ENCODE measurements around the gene CUL3.

CUL3 gene

DNA sequence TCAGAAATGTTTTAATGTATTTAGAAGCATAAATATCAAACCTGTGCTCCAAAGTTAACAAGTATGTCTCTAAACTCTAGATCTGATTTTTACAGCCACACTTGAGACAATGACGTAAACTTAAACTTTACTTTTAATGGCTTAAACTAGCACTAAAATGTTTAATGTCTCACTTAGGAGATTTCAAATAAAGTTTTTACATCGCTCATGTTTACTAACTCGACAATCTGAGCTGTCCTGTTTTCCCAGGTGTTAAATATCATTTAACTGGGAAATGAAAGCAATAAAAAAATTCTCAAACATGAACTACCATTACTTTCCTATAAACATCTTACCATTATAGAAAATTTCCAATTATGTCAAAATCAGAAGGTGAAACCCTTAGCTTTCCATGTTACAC, 113.0 kb downstream of the CUL3 start:
- DNase-seq (ENCODE audit: low read depth): no peak

DNA sequence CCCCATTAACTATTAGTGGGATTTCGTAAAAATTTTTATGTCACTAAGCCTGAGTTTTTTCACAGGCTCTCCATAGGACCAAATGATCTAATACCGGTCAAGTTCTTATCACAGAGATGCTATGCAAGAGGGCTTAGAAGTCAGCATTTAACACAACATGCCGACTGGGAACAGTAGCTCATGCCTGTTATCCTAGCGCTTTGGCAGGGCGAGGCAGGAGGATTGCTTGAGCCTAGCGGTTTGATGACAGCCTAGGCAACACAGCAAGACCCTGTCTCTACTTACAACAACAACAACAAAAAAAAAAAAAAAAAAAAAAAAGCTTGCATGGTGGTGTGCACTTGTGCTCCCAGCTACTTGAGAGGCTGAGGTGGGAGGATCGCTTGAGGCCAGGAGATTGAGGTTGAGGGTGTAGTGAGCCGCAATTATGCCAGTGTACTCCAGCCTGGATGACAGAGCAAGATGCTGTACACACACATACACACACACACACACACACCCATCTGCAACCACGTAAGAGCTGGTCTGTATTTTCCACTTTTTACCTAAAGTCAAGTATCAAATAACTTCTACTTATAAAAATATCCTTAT, 115.7 kb downstream of the CUL3 start:
- DNase-seq (ENCODE audit: low read depth): no peak

DNA sequence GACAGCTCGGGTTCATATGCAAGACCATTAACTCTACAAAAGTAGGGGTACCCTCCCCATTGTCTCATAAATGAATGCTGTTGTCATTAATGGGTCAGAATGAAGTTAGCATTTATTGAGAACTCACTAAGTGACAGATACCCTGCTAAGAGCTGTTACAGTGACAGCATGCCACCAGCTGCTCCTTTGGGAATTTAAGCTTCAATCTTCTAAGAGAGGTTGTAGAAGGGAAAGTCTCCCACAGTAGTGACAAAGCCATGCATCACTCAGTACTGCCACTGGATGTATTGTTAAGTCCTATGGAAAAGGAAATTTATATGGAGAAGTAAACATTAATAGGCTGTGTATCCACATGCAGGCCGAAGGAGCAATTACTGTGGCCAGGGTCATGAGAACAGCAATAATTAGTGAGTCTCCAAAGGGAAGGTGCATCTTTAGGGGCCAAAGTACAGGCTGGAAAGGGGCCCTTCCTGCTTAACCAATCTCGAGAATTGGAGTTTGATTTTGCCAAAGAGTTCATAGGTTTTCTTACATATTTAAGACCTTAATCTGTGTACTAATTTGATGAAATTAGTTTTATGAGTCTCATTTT, 118.8 kb downstream of the CUL3 start:
- no peak for DNase-seq (ENCODE audit: low read depth)

DNA sequence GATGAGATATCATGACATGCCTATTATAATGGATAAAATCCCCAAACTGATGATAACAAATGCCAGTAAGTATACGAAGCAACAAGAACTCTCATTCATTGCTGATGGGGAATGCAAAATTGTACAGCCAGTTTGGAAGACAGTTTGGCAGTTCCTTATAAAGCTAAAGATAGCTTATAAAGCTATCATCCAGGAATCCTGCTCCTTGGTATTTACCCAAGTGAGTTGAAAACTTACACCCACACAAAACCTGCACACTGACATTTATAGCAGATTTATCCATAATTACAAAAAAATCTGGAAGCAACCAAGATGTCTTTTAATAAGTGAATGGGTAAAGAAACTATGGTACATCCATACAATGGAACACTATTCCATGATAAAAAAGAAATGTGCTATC, 123.8 kb downstream of the CUL3 start:
- no peak for DNase-seq (ENCODE audit: low read depth)

DNA sequence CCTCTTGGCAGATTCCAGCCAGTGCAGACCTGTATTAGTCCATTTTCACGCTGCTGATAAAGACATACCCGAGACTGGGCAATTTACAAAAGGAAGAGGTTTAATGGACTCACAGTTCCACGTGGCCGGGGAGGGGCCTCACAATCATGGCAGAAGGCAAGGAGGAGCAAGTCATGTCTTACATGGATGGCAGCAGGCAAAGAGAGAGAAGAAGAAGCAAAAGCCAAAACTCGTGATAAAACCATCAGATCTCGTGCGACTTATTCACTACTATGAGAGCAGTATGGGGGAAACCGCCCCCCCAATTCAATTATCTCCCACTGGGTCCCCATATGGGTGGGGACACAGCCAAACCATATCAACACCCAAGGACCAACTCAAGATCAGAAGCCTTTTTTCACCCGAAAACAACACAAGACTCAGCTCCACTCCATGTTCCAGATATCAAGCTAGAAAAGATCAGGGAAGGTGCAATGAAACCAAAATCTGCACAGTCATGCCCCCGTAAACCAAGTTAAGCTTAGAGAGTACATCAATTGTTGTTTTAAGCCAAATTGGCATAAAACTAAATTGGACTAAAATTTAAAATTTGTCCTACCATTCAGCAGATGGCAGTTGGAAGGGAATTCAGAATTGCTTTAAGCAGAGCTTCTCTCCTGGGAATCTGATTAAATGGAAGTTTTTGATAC, 127.6 kb downstream of the CUL3 start:
- DNase-seq (ENCODE audit: low read depth): no peak

DNA sequence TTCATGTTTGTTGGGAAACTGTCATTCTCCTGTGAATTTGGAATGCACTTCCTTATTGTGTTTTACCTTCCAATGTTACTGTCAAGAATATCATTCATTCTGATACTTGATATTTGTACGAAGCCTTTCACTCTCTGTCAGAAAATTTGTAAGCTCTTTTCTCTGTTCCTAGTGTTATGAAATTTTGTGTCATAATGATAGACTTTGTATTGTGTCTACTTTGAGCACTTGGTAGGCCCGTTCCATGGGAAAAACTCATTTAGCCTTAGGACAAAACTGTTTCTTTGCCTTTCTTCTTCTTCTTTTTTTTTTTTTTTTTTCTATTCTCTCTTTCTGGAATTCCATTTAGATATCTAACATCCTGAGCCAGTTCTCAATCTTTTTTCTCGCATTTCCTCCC, 131.3 kb downstream of the CUL3 start:
- no peak for DNase-seq (ENCODE audit: low read depth)

DNA sequence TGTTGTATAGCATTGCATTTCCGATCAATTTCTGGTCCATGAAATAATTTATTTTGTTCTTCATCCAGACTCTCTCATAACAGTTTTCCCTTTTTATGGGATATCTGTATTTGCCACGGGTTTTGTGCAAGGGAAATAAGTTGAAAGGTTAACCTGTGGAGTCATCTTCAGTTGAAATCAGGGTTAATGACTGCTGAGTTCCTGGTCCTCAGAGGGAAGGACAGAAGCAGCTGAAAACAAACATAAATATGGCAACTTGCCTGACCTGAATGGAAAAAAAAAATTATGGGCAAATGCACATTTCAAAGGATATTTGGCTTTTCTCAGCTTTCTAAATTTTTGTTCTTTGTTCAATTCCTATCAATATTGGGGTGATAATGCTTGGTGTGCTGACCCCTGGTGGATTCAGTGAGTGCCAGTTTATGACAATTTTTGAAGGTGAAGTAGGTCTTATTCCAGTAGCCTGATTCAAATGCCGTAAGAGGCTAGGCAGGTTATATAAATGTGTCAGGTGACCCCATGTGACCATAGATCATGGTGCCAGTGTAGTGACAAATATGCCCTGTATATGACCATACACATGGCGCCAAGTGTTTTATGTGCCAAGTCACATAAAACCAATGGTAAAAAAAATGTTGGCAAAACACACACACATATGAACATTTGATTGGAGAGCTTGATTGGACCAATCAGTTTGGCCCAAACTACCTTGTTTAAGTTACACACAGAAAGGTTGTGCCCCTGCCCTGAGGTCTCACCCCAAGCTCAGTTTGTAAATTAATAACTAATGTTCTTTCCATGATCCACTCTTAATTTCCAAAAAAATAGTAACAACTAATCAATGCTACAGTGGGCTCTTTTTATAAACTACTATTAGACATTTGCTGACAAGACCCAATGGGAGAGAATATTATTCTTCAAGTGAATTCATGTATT, 135.7 kb downstream of the CUL3 start:
- DNase-seq (ENCODE audit: low read depth): no peak

DNA sequence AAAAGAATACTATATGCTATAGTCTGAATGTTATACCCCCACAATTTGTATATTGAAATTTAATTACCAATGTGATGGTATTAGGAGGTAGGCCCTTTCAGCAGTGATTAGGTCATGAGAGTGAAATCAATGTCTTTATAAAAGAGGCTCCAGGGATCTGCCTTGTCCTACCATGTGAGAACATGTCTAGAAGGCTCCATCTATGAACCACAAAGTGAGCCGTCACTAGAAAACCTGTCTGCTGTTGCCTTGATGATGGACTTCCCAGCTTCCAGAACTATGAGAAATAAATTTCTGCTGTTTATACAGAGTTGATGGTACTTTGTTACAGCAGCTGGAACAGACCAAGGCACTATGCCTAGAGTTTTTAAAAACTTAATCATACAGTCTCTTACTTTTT, 136.9 kb downstream of the CUL3 start:
- DNase-seq (ENCODE audit: low read depth): no peak

DNA sequence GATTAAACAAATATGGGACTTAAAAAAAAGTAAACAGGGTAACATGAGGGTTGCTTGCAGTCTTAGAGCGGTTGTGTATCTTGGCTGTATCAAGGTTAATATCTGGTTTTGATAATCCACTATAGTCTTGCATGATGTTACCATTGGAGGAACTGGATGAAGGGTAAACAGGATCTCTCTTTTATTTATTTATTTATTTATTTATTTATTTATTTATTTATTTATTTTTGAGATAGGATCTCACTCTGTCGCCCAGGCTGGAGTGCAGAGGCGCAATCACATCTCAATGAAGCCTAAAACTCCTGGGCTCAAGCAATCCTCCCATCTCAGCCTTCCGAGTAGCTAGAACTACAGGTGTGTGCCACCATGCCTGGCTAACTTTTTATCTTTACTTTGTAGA, 140.4 kb downstream of the CUL3 start:
- DNase-seq (ENCODE audit: low read depth): no peak

DNA sequence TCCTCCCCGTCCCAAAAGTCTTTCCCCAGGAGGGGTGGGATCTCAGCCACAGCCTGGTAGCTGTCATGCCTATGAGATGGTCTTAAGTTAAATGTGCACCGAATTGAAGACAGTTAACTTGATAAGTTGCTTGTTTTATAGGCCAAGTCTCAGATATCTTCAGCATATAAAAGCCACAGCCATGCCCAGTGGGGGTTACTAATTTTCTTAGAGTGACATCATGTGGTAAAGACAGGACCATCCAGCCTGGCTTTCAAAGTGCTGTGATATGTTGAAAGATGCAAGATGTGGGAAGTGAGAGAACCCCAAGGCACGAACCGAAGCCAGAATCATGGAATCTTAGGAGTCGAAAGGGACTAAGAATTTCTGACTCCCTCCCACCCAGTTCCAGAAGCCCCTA, 141.1 kb downstream of the CUL3 start:
- no peak for DNase-seq (ENCODE audit: low read depth)

DNA sequence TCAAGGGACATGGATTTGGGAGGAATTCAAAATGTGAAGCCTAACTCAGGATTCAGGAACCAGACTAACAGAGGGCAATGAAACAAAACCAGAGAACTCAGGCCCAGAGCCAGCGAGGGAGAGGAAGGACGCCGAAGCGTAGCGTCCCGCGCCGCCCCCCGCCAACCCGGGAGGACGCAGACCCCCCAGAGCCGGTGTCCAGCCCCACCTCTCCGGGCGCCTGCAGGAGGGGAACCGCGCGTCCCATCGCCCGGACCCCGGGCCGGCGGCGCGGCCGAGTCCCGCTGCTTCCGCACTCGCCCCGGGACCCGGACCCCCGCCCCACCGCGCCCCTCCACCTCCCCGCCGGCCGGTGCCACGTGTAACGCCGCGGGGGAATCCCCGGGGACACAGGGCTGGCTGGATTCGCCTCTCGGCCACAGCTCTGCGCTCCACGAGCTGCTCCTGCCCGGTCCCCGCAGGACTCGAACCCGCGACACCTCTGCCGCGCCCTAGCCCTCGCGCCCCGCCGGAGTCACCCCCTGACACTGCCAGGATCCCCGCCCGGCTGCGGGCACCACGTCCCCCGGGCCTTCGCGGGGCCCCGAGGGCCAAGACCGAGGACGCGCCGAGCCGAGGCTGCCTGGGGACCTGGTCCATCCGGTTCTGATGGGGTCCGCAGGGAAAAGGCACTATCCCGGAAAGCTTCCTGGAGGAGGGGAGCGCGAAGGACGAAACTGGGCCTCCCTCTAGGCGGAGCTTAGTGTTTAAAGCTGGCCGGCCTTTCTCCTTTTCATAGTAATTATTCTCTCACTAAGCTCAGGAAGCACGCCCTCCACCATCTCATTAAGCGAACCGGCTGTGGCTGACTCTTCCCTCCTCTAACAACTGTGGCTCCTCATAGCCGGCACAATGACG, 142.8 kb downstream of the CUL3 start:
- no peak for DNase-seq (ENCODE audit: low read depth)

DNA sequence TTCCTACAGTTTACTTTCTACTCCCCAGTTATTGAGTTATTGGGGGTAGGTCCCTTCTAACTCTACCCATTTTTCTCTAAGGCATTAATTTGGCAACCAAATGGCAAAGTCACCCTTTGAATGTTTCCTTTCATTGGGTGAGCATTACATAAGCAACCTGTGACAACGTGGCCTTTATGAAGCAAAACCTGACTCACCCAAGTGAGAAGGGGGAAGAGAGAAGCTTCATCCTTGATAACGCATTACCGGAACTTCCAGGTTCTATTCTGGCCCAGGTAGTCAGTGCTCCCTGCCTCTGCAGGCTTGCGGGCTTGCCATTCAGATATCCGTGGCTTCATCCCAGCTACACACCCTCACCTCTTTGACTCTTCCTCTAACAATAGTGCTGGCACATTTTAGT, 144.2 kb downstream of the CUL3 start:
- DNase-seq (ENCODE audit: low read depth): no peak

DNA sequence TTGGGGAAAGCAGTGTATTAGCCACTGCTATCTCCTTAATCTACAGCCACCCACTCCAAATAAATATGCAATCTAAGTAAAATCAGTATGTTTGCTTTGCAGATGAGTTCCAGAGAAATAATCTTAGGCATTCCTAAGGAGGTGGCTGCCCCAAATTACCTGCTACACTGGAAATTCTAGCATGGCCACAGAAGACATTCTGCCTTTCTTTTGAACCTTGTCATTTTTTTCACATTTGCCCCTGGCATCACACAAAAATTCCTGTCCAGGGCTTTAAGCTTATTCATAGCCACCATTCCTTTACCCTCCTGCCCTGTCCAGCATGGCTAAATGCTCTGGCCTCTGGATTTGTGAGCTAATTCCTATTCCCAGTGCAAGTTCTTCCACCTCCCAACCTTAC, 146.4 kb downstream of the CUL3 start:
- DNase-seq (ENCODE audit: low read depth): no peak

DNA sequence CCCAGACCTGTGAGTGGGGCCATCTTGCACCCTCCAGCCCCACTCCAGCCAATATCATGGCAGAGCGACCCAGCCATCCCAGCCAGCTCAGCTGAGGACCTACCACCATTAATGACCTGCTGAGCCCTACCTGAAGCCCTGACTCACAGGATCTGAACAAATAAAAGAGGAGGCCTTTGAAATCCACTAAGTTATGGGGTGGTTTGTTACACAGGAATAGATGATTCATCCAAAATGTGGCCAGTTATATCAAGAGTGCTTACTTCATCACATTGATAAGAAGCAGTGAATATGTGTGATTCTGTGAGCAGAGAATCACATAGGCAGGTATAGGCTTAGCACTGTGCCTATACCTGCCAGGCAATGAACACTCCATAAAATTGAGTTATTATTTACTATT, 148.5 kb downstream of the CUL3 start:
- DNase-seq (ENCODE audit: low read depth): no peak

DNA sequence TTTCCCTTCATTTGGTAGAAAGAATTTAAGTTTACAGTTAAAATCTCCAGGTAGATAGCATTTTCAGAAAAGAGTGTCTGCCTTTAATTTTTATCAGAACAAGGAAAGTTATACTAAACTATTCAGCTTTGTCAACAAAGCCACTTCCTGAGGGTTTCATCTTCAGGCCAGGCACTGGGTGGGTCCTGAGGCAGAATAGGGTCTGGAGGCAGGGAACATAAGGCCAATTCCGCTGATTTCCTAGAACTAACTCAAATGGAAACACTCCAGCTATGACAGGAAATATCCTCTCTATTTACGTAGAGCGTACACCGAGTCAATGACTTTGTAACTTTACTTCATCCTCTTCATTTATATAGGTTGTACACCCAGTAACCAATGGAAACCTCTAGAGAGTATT, 150.5 kb downstream of the CUL3 start:
- no peak for DNase-seq (ENCODE audit: low read depth)

DNA sequence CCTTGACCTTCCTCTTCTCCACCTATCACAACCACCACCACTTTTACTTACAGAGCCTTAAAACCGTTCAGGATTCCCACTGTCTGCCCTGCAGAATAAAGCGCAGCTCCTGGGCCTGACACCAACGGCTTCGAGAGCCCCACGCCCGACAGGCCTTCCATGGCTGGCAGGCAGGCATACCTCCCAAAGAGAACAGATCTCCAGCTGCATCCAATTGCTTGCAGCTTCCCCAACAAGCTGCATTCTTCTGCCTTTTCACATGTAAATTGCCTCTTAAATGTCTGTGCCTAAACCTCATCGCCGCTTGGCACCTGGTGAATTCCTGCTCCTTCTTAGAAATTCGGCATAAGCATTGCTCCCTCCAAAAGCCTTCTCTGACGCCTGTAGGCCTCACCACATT, 151.7 kb downstream of the CUL3 start:
- DNase-seq (ENCODE audit: low read depth): no peak

DNA sequence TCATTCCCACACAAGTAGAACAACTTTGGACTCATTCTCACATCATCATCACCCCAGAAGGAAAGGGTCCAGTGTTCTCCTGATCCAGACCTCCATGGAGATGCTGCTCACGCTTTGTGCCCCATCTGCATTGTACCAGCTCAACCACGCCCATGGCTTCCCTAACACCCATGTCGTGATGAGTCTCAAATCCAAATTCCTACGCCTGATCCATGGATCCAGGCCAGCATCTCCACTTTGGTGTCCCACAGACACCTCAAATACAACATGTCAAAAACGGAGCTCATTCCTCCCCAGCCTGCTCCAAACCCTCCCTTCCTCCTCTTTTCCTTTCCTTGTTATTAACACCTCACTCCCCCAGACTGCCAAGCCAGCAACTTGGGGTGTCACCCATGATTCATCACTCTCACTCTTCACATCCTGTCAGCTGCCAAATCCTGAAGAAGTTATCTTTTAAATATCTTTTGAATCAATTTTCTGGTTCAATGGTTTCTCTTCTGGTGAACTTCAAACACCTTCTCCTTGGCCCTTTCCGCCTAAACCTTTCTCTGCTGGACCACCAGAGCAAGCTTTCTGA, 153.1 kb downstream of the CUL3 start:
- DNase-seq (ENCODE audit: low read depth): no peak

DNA sequence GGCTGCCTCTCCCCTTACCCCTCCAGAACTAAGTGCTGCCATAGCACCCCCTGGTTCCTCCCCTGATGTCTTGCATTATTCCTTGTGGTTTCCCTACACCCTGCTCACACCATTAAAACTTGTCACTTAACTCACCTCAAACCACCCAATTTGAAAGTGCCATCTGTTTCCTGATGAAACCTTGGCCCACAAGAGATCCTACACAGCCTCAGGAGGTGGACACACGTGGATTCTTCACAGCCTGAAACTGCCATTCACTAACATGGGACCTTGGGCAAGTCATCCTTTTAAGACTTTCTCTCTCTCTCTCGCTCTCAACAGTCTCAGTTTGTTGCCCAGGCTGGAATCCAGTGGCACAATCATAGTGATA, 155.7 kb downstream of the CUL3 start:
- DNase-seq (ENCODE audit: low read depth): no peak

DNA sequence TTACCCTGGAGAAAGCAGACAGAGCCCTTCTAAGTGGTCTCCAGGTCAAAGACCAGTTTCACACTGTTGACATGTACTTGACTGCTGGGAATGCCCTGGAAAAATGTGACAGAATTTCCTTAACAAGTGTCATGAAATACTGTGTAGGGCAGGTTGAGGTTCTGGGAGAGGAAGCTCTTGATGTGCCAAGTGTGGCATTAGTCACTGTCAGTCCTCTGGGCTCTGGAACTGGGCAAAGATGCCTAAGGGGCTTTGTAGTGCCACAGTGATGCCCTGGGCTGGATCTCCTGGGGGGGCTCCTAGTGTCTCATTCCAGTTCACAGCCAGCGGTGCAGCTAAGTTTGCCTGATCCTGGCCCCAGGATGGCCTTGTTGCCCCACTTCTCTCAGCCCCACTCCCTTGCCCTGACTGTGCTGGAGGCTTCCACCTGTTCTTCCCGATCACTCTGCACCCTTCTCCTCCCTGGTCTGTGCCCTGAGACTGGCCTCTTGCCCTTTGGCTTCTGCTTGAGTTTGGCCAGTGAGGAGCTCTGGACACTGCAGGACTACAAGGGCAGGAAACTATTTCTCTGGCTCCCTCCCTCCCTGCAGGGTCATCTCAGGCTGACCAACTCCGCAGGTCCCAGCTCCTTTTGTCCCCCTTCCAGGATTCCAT, 156.2 kb downstream of the CUL3 start:
- no peak for DNase-seq (ENCODE audit: low read depth)

DNA sequence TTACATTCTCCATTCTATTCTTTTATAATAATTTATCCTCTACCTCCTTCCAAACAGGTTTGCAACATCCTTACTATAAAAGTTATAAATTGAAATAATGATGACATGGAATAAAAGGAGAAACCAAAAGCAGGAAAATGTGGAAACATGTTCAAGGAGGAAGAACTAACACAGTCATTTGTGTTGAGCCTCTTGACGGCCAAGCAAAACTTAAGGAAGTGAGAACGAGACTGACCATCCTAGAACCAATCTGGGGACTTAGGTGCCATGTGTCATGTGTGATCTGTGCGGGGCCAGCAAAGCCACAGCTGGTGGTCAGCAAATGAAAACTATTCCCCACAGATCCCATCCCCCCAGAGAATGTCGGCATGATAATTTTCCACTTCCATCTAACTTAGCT, 157.7 kb downstream of the CUL3 start:
- no peak for DNase-seq (ENCODE audit: low read depth)

DNA sequence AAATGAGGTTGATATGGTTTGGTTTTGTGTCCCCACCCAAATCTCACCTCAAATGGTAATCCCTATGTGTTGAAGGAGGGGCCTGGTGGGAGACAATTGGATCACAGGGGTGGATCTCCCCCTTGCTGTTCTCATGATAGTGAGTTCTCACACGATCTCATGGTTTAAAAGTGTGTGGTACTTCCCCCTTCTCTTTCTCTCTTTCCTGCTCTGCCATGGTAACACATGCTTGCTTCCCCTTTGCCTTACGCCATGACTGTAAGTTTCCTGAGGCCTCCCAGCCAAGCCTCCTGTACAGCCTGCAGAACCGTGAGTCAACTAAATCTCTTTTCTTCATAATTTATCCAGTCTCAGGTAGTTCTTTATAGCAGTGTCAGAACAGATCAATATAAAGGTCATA, 158.5 kb downstream of the CUL3 start:
- DNase-seq (ENCODE audit: low read depth): no peak
